HEK293T (cell line): ENCODE measurements around the gene FBXW7.

Experiments used
- CTCF ChIA-PET: fragments of 350-600 bp; formaldehyde crosslinking; extraction: SDS; loops from one replicate; lab custom pipeline; 2021; ENCODE audit warnings: antibody characterized with exemption, inconsistent platforms; lab: Yijun Ruan, JAX
- POLR2A ChIA-PET: fragments of 350-600 bp; formaldehyde crosslinking; extraction: SDS; loops from one replicate; lab custom pipeline; 2020; ENCODE audit warnings: antibody characterized with exemption, inconsistent platforms; lab: Yijun Ruan, JAX
- DNase-seq: peaks from one replicate; pipeline ENCODE4 v3.0.0; 2012; ENCODE audit warnings: mixed read lengths; ENCODE audit errors: extremely low spot score
- ARNT ChIP-seq: fragments of 450-650 bp; IDR thresholded peaks from 2 replicates; pipeline ENCODE4 v1.6.1; 2017; ENCODE audit warnings: mild to moderate bottlenecking
- BHLHE40 ChIP-seq: fragments of 450-650 bp; IDR thresholded peaks from 2 replicates; pipeline ENCODE4 v1.6.1; 2016; ENCODE audit warnings: mild to moderate bottlenecking, moderate library complexity, borderline replicate concordance
- CTBP1 ChIP-seq: fragments of 450-650 bp; IDR thresholded peaks from 2 replicates; pipeline ENCODE4 v1.6.1; 2016; ENCODE audit warnings: borderline replicate concordance
- ELF4 ChIP-seq: fragments of 450-650 bp; IDR thresholded peaks from 2 replicates; pipeline ENCODE4 v1.6.1; 2017; ENCODE audit warnings: antibody characterized with exemption
- FOXA1 ChIP-seq: fragments of 450-650 bp; IDR thresholded peaks from 2 replicates; pipeline ENCODE4 v1.6.1; 2016; ENCODE audit warnings: mild to moderate bottlenecking
- FOXK2 ChIP-seq: fragments of 450-650 bp; IDR thresholded peaks from 2 replicates; pipeline ENCODE4 v1.6.1; 2016; ENCODE audit warnings: mild to moderate bottlenecking
- FOXM1 ChIP-seq: fragments of 450-650 bp; IDR thresholded peaks from 2 replicates; pipeline ENCODE4 v1.6.1; 2017; ENCODE audit warnings: mild to moderate bottlenecking, borderline replicate concordance
- HDGF ChIP-seq: fragments of 450-650 bp; IDR thresholded peaks from 2 replicates; pipeline ENCODE4 v1.6.1; 2017; ENCODE audit warnings: antibody characterized with exemption, borderline replicate concordance
- L3MBTL2 ChIP-seq: fragments of 450-650 bp; conservative IDR thresholded peaks from 2 replicates; pipeline ENCODE4 v1.6.1; 2016; ENCODE audit warnings: mild to moderate bottlenecking
- LEF1 ChIP-seq: fragments of 450-650 bp; IDR thresholded peaks from 2 replicates; pipeline ENCODE4 v1.6.1; 2017; ENCODE audit warnings: mild to moderate bottlenecking, borderline replicate concordance
- NFRKB ChIP-seq: fragments of 450-650 bp; IDR thresholded peaks from 2 replicates; pipeline ENCODE4 v1.6.1; 2016; ENCODE audit warnings: mild to moderate bottlenecking, moderate library complexity
- PKNOX1 ChIP-seq: fragments of 450-650 bp; IDR thresholded peaks from 2 replicates; pipeline ENCODE4 v1.6.1; 2016
- SP1 ChIP-seq: fragments of 450-650 bp; IDR thresholded peaks from 2 replicates; pipeline ENCODE4 v1.6.1; 2017
- SUZ12 ChIP-seq: fragments of 450-650 bp; IDR thresholded peaks from 2 replicates; pipeline ENCODE4 v1.6.1; 2016; ENCODE audit warnings: mild to moderate bottlenecking
- TARDBP ChIP-seq: fragments of 450-650 bp; IDR thresholded peaks from 2 replicates; pipeline ENCODE4 v1.6.1; 2016
- ZNF384 ChIP-seq: fragments of 450-650 bp; IDR thresholded peaks from 2 replicates; pipeline ENCODE4 v1.6.1; 2016

Gene FBXW7

GRCh38 chr4:152382057-152382785 is 153.7 kb downstream of the FBXW7 start:
- ChIA-PET CTCF (no interaction called here), POLR2A (no interaction called here)
- no peak for DNase-seq

GRCh38 chr4:152380919-152381318 is 155.0 kb downstream of the FBXW7 start:
- DNase-seq = no peak
- POLR2A ChIA-PET = interaction anchor here (0.6 kb wide), 1 partner anchor 66 kb away, joined by 3 read pairs; no protein-coding TSS in a partner anchor
- TF ChIP-seq BHLHE40 (no peak), FOXA1 (no peak), NFRKB (no peak)
- CTCF ChIA-PET = no interaction called here

More at GRCh38 chr4:152382057-152382785, 153.7 kb downstream of the FBXW7 start:
- no peak for TF ChIP-seq LEF1
- TF ChIP-seq CTBP1 = no peak
- TF ChIP-seq PKNOX1 = no peak
- TF ChIP-seq L3MBTL2 = no peak
- TF ChIP-seq FOXK2 = no peak
- TF ChIP-seq SP1 = no peak
- TF ChIP-seq NFRKB = no peak
- TF ChIP-seq FOXM1 = no peak
- no peak for TF ChIP-seq TARDBP
- no peak for TF ChIP-seq ELF4
- TF ChIP-seq ARNT = no peak
- TF ChIP-seq ZNF384 = no peak
- no peak for TF ChIP-seq HDGF
- no peak for TF ChIP-seq SUZ12
- no peak for TF ChIP-seq BHLHE40
- TF ChIP-seq FOXA1 = no peak

GRCh38 chr4:152380185-152380584 is 155.7 kb downstream of the FBXW7 start:
- POLR2A ChIA-PET = no interaction called here
- no peak for DNase-seq
- CTCF ChIA-PET = no interaction called here
- TF ChIP-seq SUZ12 (no peak), FOXM1 (no peak), ELF4 (no peak), HDGF (no peak), FOXK2 (no peak), NFRKB (no peak), PKNOX1 (no peak), BHLHE40 (no peak), L3MBTL2 (no peak), CTBP1 (no peak), LEF1 (no peak), ZNF384 (no peak), TARDBP (no peak), SP1 (no peak), FOXA1 (no peak), ARNT (no peak)

GRCh38 chr4:152374606-152375285 is 161.1 kb downstream of the FBXW7 start:
- DNase-seq = no peak
- POLR2A ChIA-PET = interaction anchor here (0.5 to 0.6 kb wide), 2 partner anchors 62 to 881 kb away, joined by 3 read pairs; no protein-coding TSS in a partner anchor
- CTCF ChIA-PET = no interaction called here
- TF ChIP-seq BHLHE40 (no peak), HDGF (no peak), ELF4 (no peak), SP1 (no peak), FOXM1 (no peak), ARNT (no peak), SUZ12 (no peak), PKNOX1 (no peak), TARDBP (no peak), CTBP1 (no peak), FOXK2 (no peak), FOXA1 (no peak), LEF1 (no peak), L3MBTL2 (no peak), NFRKB (no peak)

GRCh38 chr4:152374153-152374552 is 161.7 kb downstream of the FBXW7 start:
- no peak for DNase-seq
- TF ChIP-seq FOXA1 = no peak
- TF ChIP-seq HDGF = no peak
- ChIA-PET CTCF (no interaction called here), POLR2A (interaction anchor here (0.5 kb wide), 1 partner anchor 881 kb away, joined by 3 read pairs; no protein-coding TSS in a partner anchor)

GRCh38 chr4:152372444-152372843 is 163.4 kb downstream of the FBXW7 start:
- TF ChIP-seq FOXA1 (no peak), BHLHE40 (no peak), LEF1 (no peak), L3MBTL2 (no peak), SP1 (no peak), TARDBP (no peak), SUZ12 (no peak), PKNOX1 (no peak), FOXK2 (no peak), ZNF384 (no peak), ARNT (no peak)
- DNase-seq = no peak
- POLR2A ChIA-PET = no interaction called here
- CTCF ChIA-PET = interaction anchor here (1.4 kb wide), 1 partner anchor 13 kb away, joined by 3 read pairs; no protein-coding TSS in a partner anchor
